Loucy (cell line): ENCODE measurements around the gene SMOC2.

Experiments used
- H2AFZ ChIP-seq: fragments of 200-600 bp; sonication (generic); 2 replicates; pipeline ENCODE4 v1.6.0; 2016; ENCODE audit warnings: antibody characterized with exemption, mild to moderate bottlenecking, low read length, moderate library complexity
- H3F3A ChIP-seq: fragments of 200-600 bp; 2 replicates; pipeline ENCODE4 v1.6.0; 2016; ENCODE audit warnings: antibody characterized with exemption, low read depth, mild to moderate bottlenecking
- H3K27me3 ChIP-seq: fragments of 200-600 bp; sonication (generic); 2 replicates; pipeline ENCODE4 v1.6.1; 2014; ENCODE audit warnings: low read length, mild to moderate bottlenecking; ENCODE audit not compliant: insufficient read depth, poor library complexity, severe bottlenecking
- H3K36me3 ChIP-seq: fragments of 200-600 bp; sonication (generic); 2 replicates; pipeline ENCODE4 v1.6.1; 2016; ENCODE audit warnings: low read length; ENCODE audit not compliant: insufficient read depth
- H3K4me1 ChIP-seq: fragments of 200-600 bp; sonication (generic); 2 replicates; pipeline ENCODE4 v1.5.1; 2014; ENCODE audit warnings: low read length, mild to moderate bottlenecking; ENCODE audit not compliant: insufficient read depth, poor library complexity, severe bottlenecking
- H3K4me2 ChIP-seq: fragments of 200-600 bp; sonication (generic); 2 replicates; pipeline ENCODE4 v1.6.0; 2014; ENCODE audit warnings: antibody characterized with exemption, low read length, low read depth, mild to moderate bottlenecking; ENCODE audit not compliant: poor library complexity, severe bottlenecking
- H3K4me3 ChIP-seq: fragments of 200-600 bp; sonication (generic); 2 replicates; pipeline ENCODE4 v1.5.1; 2014; ENCODE audit warnings: low read length, mild to moderate bottlenecking, mixed read lengths; ENCODE audit not compliant: poor library complexity, severe bottlenecking
- H3K79me2 ChIP-seq: fragments of 200-600 bp; sonication (generic); 2 replicates; pipeline ENCODE4 v1.6.1; 2014; ENCODE audit warnings: low read length; ENCODE audit not compliant: insufficient read depth
- H3K9ac ChIP-seq: fragments of 200-600 bp; sonication (generic); 2 replicates; pipeline ENCODE4 v1.6.0; 2014; ENCODE audit warnings: mild to moderate bottlenecking, low read depth, low read length, moderate library complexity; ENCODE audit not compliant: poor library complexity, severe bottlenecking
- H3K9me2 ChIP-seq: fragments of 200-600 bp; sonication (generic); replicated peaks from 2 replicates; pipeline ENCODE4 v1.6.1; 2016; ENCODE audit warnings: low read depth, low read length, mixed read lengths
- H3K9me3 ChIP-seq: fragments of 200-600 bp; sonication (generic); 2 replicates; pipeline ENCODE4 v1.6.1; 2014; ENCODE audit warnings: mild to moderate bottlenecking, antibody characterized with exemption, low read length, low read depth; ENCODE audit not compliant: insufficient read depth
- H4K20me1 ChIP-seq: fragments of 200-600 bp; sonication (generic); 2 replicates; pipeline ENCODE4 v1.6.0; 2014; ENCODE audit warnings: antibody characterized with exemption, low read length, mild to moderate bottlenecking; ENCODE audit not compliant: insufficient read depth, poor library complexity, severe bottlenecking
- EZH2phosphoT487 ChIP-seq: fragments of 200-600 bp; IDR thresholded peaks from 2 replicates; pipeline ENCODE4 v1.6.1; 2018; ENCODE audit warnings: antibody characterized with exemption, mild to moderate bottlenecking, moderate library complexity, borderline replicate concordance
- TF ChIP-seq, protein P1 (sequence below): fragments of 200-600 bp; sonication (generic); conservative IDR thresholded peaks from 2 replicates; pipeline ENCODE4 v1.5.1; 2014; ENCODE audit warnings: mild to moderate bottlenecking, antibody characterized with exemption, low read length

SMOC2 gene

DNA sequence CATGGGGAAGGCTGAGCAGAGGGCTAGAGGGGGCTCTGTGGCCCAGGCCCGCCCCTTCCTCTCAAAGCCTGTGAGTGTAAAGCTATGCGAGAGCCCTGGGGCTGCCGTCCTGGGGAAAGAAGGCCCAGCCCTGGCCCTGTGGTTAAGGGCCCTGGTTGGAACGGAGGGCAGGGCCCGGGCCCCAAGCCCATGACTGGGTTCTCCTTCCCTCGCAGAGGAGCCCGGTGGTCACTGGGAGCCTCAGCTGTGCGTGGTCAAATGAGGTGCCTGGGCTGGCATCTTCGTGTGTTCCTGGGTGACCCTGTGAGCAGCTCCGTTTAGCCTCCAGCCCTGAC, 56.0 kb downstream of the SMOC2 start:
- Histone ChIP-seq H3F3A (no peaks in the 10 kb centered on the region), H3K4me3 (no peak overlapping the region), H3K9ac (no peak overlapping the region), H3K4me2 (no peak overlapping the region), H4K20me1 (no peaks in the 10 kb centered on the region), H3K9me2 (no peaks in the 10 kb centered on the region), H3K9me3 (peaks cover 18% of the 10 kb centered on the region; the same call in 1 of the 2 replicates), H2AFZ (no peak overlapping the region), H3K36me3 (no peaks in the 10 kb centered on the region), H3K4me1 (no peaks in the 10 kb centered on the region), H3K27me3 (no peaks in the 10 kb centered on the region), H3K79me2 (no peaks in the 10 kb centered on the region)
- TF ChIP-seq, protein P1, sequence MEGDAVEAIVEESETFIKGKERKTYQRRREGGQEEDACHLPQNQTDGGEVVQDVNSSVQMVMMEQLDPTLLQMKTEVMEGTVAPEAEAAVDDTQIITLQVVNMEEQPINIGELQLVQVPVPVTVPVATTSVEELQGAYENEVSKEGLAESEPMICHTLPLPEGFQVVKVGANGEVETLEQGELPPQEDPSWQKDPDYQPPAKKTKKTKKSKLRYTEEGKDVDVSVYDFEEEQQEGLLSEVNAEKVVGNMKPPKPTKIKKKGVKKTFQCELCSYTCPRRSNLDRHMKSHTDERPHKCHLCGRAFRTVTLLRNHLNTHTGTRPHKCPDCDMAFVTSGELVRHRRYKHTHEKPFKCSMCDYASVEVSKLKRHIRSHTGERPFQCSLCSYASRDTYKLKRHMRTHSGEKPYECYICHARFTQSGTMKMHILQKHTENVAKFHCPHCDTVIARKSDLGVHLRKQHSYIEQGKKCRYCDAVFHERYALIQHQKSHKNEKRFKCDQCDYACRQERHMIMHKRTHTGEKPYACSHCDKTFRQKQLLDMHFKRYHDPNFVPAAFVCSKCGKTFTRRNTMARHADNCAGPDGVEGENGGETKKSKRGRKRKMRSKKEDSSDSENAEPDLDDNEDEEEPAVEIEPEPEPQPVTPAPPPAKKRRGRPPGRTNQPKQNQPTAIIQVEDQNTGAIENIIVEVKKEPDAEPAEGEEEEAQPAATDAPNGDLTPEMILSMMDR = no peak
- TF ChIP-seq EZH2phosphoT487 = no peak

DNA sequence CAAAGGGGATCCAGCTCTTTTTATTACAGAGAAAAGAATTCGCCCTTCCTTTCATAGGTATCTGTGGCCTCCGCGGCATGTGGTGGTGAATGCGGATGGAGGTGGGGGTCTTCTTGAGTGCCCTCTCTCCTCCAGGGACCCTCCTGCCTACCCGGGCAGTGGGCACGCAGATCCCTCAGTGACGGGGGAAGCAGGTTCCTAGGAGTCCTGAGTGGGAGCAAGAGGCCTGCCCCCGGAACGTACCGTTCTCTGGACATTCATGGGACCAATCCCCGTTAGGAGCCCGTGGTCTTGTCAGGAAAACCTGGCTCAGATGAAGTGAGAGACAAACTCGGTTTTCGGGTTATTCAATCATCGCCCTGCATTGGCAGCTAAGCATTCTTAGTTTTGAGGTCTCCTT, 56.4 kb downstream of the SMOC2 start:
- no peak overlapping the region for H3K4me3 ChIP-seq
- TF ChIP-seq EZH2phosphoT487 = no peak
- TF ChIP-seq, protein P1 = no peak
- no peak overlapping the region for H3K9ac ChIP-seq
- H3K36me3 ChIP-seq = no peaks in the 10 kb centered on the region
- no peak overlapping the region for H3K4me2 ChIP-seq
- H2AFZ ChIP-seq = no peak overlapping the region
- H4K20me1 ChIP-seq = no peaks in the 10 kb centered on the region
- H3K9me2 ChIP-seq = no peaks in the 10 kb centered on the region
- H3K9me3 ChIP-seq = peaks cover 18% of the 10 kb centered on the region; the same call in 1 of the 2 replicates
- H3K79me2 ChIP-seq = no peaks in the 10 kb centered on the region
- no peaks in the 10 kb centered on the region for H3F3A ChIP-seq
- H3K4me1 ChIP-seq = no peaks in the 10 kb centered on the region
- no peaks in the 10 kb centered on the region for H3K27me3 ChIP-seq

DNA sequence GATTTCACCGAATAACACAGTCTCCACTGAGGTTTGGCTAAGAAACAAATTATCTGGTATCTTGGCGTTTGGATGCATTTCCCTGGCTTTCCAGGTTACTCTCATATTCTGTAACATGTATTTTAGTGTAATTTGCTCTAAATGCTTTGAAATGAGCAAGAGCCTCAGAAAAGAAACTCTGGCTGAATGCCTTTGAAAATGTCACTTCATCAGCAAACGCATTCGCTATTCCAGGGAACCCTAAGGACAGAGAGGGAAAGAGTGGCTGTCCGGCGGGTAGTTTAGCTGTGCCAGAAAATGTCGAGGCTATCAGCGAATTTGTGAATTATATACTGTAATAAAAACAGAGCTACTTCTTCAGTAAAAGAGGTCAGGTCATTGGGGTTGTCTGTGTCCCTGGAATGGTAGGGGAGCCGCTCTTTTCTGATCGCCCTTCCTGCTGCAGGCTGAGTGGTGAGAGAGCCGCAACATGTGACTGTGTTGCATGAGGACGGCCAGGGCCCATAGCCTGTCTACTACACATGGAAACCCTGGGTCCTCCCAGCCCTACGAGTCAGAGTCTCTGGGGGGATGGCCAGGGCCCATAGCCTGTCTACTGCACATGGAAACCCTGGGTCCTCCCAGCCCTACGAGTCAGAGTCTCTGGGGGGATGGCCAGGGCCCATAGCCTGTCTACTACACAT, 57.3 kb downstream of the SMOC2 start:
- Histone ChIP-seq H3K36me3 (no peaks in the 10 kb centered on the region), H3K9me3 (peaks cover 18% of the 10 kb centered on the region; the same call in 1 of the 2 replicates), H3K79me2 (no peaks in the 10 kb centered on the region), H3F3A (no peaks in the 10 kb centered on the region), H2AFZ (no peak overlapping the region), H3K4me3 (no peak overlapping the region), H4K20me1 (no peaks in the 10 kb centered on the region), H3K9me2 (no peaks in the 10 kb centered on the region), H3K27me3 (no peaks in the 10 kb centered on the region), H3K4me2 (no peak overlapping the region), H3K9ac (no peak overlapping the region), H3K4me1 (no peaks in the 10 kb centered on the region)
- no peak for TF ChIP-seq EZH2phosphoT487
- TF ChIP-seq, protein P1 = no peak
